Right ventricle myocardium inferior (tissue), 1 donor: ENCODE results near the gene NR3C2. TPM values are rescaled to one million over a fixed set of nuclear protein-coding genes. Genes with fewer than 3 reads are reported as not detected.

Source experiments
- ATAC-seq: fragments of 200-7000 bp; cut with Tn5 transposase; one replicate; pipeline ENCODE4 v1.9.1; 2020; ENCODE audit warnings: mild to moderate bottlenecking, moderate library complexity
- DNase-seq: peaks from one replicate; pipeline ENCODE4 v3.0.0; 2021; ENCODE audit errors: missing footprints
- intact Hi-C: fragments of 100-400 bp; cut with DNase I; formaldehyde crosslinking; loops from one replicate; pipeline ENCODE4 v1.11.0; 2022
- total RNA-seq: library from RNA; stranded (reverse); fragmentation: NEBNext Ultra II Directional; extraction: Animal tissue kit (Norgen Biotek cat#: 25700); gene quantifications from one replicate; pipeline ENCODE4 v1.2.1, GENCODE V29; 2021
- donor health status: DM: no; HTN: yes; CAD: no; lungs with severe emphysema.

Gene NR3C2
- total RNA-seq, 1 donor from 2014 or later = 23.6 TPM

DNA sequence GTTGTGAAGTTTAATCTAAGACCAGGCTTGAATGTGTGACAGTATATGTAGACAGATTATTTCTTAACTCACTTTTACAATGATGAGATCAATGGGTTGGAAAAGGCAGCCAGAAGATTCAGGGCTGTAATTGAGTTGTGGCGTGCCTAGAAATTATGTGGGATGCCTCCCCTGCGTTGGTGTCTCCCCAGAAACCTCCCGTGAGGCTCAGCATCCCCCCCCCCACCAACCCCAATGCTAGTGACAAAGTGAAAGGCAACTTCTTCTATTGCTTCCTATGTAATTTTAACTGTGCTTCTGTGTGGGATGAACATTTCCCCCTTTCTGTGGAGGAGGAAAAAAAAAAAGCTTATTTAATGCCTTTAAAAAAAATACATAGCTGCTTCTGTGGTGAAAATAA is 412.4 kb downstream of the NR3C2 start:
- intact Hi-C loops = no loop called here
- DNase-seq = no peak
- no peak for ATAC-seq
